Nephron progenitor cell (in vitro differentiated cells): ENCODE measurements around the gene TMEM145.

ENCODE experiments used
- DNase-seq: peaks from one replicate; pipeline ENCODE4 v3.0.0; 2021
- H3K27ac Mint-ChIP-seq: 2 replicates; pipeline ENCODE4 v1.8.0; 2021; ENCODE audit warnings: mild to moderate bottlenecking, moderate library complexity, mixed read lengths
- H3K27me3 Mint-ChIP-seq: 2 replicates; pipeline ENCODE4 v1.8.0; 2021; ENCODE audit warnings: mild to moderate bottlenecking, low read depth, mixed read lengths; ENCODE audit not compliant: poor library complexity
- H3K36me3 Mint-ChIP-seq: 2 replicates; pipeline ENCODE4 v1.8.0; 2021; ENCODE audit warnings: low read depth, mixed read lengths
- H3K4me1 Mint-ChIP-seq: 2 replicates; pipeline ENCODE4 v1.8.0; 2021; ENCODE audit warnings: mixed read lengths
- H3K4me3 Mint-ChIP-seq: 2 replicates; pipeline ENCODE4 v1.8.0; 2021; ENCODE audit warnings: mild to moderate bottlenecking, moderate library complexity, mixed read lengths
- H3K9me3 Mint-ChIP-seq: 2 replicates; pipeline ENCODE4 v1.8.0; 2021; ENCODE audit warnings: mild to moderate bottlenecking, moderate library complexity, mixed read lengths
- TF ChIP-seq, protein P1 (sequence below): fragments of 200-600 bp; sonication (generic); IDR thresholded peaks from 2 replicates; pipeline ENCODE4 v1.5.0; 2021; ENCODE audit warnings: antibody characterized with exemption

TMEM145 gene

DNA sequence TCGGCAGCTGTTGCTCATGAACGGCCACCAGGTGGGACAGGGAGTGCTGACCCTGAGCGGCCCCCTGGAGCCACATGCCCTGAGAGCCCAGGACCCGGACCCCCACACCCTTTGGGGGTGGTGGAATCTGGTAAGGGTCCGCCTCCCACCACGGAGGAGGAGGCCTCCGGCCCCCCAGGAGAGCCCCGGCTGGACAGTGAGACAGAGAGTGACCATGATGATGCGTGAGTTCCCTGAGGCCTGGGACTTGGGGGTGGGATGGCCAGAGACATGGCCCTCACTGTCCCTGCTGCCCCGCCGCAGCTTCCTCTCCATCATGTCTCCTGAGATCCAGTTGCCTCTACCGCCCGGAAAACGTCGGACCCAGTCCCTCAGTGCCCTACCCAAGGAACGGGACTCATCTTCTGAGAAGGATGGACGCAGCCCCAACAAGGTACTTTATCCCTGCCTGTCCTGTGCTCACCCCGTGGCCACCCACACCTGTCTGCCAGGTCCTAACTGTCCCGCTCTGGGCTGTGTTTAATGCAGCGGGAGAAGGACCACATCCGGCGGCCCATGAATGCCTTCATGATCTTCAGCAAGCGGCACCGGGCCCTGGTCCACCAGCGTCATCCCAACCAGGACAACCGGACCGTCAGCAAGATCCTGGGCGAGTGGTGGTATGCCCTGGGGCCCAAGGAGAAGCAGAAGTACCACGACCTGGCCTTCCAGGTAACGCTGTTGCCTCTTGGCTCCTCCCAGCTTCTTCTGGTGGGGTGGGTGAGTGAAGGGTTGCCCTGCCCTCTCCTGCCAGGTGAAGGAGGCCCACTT lies 25.9 kb upstream of the TMEM145 start:
- Mint-ChIP-seq H3K36me3 (peaks cover 21% of the 10 kb centered on the region), H3K4me3 (peak overlapping the region; percentile 66), H3K4me1 (peaks cover 41% of the 10 kb centered on the region), H3K9me3 (no peaks in the 10 kb centered on the region), H3K27me3 (peaks cover 4% of the 10 kb centered on the region), H3K27ac (no peak overlapping the region)
- DNase-seq, result no peak
- TF ChIP-seq, protein P1, sequence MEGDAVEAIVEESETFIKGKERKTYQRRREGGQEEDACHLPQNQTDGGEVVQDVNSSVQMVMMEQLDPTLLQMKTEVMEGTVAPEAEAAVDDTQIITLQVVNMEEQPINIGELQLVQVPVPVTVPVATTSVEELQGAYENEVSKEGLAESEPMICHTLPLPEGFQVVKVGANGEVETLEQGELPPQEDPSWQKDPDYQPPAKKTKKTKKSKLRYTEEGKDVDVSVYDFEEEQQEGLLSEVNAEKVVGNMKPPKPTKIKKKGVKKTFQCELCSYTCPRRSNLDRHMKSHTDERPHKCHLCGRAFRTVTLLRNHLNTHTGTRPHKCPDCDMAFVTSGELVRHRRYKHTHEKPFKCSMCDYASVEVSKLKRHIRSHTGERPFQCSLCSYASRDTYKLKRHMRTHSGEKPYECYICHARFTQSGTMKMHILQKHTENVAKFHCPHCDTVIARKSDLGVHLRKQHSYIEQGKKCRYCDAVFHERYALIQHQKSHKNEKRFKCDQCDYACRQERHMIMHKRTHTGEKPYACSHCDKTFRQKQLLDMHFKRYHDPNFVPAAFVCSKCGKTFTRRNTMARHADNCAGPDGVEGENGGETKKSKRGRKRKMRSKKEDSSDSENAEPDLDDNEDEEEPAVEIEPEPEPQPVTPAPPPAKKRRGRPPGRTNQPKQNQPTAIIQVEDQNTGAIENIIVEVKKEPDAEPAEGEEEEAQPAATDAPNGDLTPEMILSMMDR, result no peak

DNA sequence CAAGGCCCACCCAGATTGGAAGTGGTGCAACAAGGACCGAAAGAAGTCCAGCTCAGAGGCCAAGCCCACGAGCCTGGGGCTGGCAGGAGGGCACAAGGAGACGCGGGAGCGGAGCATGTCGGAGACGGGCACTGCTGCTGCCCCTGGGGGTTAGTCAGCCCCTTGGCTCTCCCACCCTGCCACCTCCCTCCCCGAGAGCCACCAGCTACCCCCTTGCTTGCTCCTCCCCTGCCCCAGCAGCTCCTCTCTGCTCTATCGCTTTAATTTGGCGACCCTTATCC lies 25.3 kb upstream of the TMEM145 start:
- peaks cover 21% of the 10 kb centered on the region for H3K36me3 Mint-ChIP-seq
- H3K9me3 Mint-ChIP-seq, result no peaks in the 10 kb centered on the region
- no peak for DNase-seq
- H3K4me3 Mint-ChIP-seq, result no peak overlapping the region
- peaks cover 41% of the 10 kb centered on the region for H3K4me1 Mint-ChIP-seq
- H3K27ac Mint-ChIP-seq, result no peak overlapping the region
- peaks cover 4% of the 10 kb centered on the region for H3K27me3 Mint-ChIP-seq
- TF ChIP-seq, protein P1, result no peak

GRCh38 chr19:42288387-42288786 lies 24.7 kb upstream of the TMEM145 start:
- TF ChIP-seq, protein P1, result no peak
- Mint-ChIP-seq H3K4me3 (no peak overlapping the region), H3K36me3 (peaks cover 25% of the 10 kb centered on the region), H3K4me1 (peaks cover 46% of the 10 kb centered on the region), H3K27ac (peak overlapping the region; percentile 45), H3K9me3 (no peaks in the 10 kb centered on the region), H3K27me3 (peaks cover 4% of the 10 kb centered on the region)
- no peak for DNase-seq

- TF ChIP-seq, protein P1, result no peak
- peaks cover 49% of the 10 kb centered on the region for H3K4me1 Mint-ChIP-seq
- H3K9me3 Mint-ChIP-seq, result no peaks in the 10 kb centered on the region
- no peak overlapping the region for H3K4me3 Mint-ChIP-seq
- no peak for DNase-seq
- H3K27me3 Mint-ChIP-seq, result peaks cover 4% of the 10 kb centered on the region
- no peak overlapping the region for H3K27ac Mint-ChIP-seq
- H3K36me3 Mint-ChIP-seq, result peaks cover 27% of the 10 kb centered on the region
Observed at GRCh38 chr19:42288881-42289555, 24.1 kb upstream of the TMEM145 start.

DNA sequence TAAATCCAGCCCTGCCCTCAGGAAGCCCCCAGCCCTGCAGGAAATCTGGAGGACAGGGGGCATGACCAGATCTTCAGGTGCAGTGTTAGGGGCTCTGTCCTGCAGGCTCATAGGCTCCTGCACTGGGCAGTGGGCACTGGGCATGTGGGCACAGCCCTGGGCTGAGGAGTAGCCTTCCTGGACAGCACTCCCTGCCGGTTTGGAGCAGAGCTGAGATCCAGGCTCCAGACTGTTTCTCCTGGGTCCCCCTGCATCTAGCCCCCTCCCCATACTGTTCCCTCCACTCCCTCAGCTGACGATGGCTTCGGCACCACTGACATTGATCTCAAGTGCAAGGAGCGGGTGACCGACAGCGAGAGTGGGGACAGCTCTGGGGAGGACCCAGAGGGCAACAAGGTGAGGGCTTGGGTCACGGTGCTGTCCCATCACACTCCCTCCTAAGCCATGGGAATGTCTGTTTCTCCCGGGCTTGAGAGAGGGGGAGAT lies 23.5 kb upstream of the TMEM145 start:
- H3K27ac Mint-ChIP-seq, result no peak overlapping the region
- no peak for DNase-seq
- H3K36me3 Mint-ChIP-seq, result peaks cover 27% of the 10 kb centered on the region
- no peak overlapping the region for H3K4me3 Mint-ChIP-seq
- H3K9me3 Mint-ChIP-seq, result no peaks in the 10 kb centered on the region
- peaks cover 48% of the 10 kb centered on the region for H3K4me1 Mint-ChIP-seq
- TF ChIP-seq, protein P1, result no peak
- peaks cover 4% of the 10 kb centered on the region for H3K27me3 Mint-ChIP-seq

- Mint-ChIP-seq H3K27ac (no peak overlapping the region), H3K4me3 (no peak overlapping the region), H3K27me3 (peaks cover 4% of the 10 kb centered on the region), H3K9me3 (no peaks in the 10 kb centered on the region), H3K36me3 (peaks cover 27% of the 10 kb centered on the region), H3K4me1 (peaks cover 42% of the 10 kb centered on the region)
- DNase-seq, result no peak
- TF ChIP-seq, protein P1, result no peak
Observed at GRCh38 chr19:42290136-42290522, 23.0 kb upstream of the TMEM145 start.
